Adrenal gland (tissue), 5 donors: ENCODE results near the gene CMPK1.

Experiments used
- POLR2A ChIP-seq, 2 donors: fragments of 450-650 bp; IDR thresholded peaks; one replicate each; pipeline ENCODE4 v1.6.1; 2017; ENCODE audit warnings: antibody characterized with exemption in 2 of 2, mild to moderate bottlenecking in 2 of 2, moderate library complexity in 1 of 2
- TF ChIP-seq, protein P1 (sequence below), 6 experiments: fragments of 450-650 bp in 4 of 6; fragments of 200-600 bp in 2 of 6; sonication (generic) in 1 of 6; IDR thresholded peaks; 1 replicate in 5 of 6; 2 replicates in 1 of 6; pipeline versions ENCODE4 v1.5.1 to v1.8.0; 2016 to 2021; ENCODE audit warnings: antibody characterized with exemption in 6 of 6, mild to moderate bottlenecking in 2 of 6, moderate library complexity in 1 of 6
- donor health status: DM: no; HTN: no; CAD: no.

DNA sequence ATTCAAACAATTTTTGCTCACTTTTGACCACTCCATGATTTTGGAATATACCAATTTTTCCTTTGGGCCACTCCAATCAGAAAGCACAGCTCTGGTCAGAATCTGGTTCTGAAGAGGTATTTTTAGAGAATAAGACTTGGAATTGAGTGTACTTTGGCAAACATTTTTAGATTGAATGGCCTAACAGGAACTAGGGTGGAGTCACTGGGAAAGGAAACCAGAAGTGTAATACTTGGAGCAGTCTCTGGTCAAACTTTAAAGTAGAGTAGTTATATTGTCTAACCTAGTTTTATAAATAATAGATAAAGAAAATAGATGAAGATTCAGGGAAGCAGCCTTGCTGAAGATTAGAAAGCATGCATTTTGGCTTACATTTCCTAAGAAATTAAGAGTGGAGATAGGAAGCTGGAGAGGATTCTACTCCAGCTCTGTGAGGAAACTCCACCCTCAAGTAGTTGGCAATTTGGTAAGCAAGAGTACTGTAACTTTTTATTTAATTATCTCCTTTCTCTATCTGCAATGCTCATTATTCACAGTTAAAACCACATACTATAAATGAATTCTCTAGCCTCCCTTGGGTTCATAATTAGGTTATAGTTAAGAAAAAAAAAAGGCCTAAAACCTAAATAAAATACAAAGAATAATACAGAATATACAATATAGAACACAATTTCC lies 35.4 kb upstream of the CMPK1 start:
- TF ChIP-seq POLR2A (IDR thresholded peaks at IDR 0.05) = no peak
- TF ChIP-seq, protein P1, sequence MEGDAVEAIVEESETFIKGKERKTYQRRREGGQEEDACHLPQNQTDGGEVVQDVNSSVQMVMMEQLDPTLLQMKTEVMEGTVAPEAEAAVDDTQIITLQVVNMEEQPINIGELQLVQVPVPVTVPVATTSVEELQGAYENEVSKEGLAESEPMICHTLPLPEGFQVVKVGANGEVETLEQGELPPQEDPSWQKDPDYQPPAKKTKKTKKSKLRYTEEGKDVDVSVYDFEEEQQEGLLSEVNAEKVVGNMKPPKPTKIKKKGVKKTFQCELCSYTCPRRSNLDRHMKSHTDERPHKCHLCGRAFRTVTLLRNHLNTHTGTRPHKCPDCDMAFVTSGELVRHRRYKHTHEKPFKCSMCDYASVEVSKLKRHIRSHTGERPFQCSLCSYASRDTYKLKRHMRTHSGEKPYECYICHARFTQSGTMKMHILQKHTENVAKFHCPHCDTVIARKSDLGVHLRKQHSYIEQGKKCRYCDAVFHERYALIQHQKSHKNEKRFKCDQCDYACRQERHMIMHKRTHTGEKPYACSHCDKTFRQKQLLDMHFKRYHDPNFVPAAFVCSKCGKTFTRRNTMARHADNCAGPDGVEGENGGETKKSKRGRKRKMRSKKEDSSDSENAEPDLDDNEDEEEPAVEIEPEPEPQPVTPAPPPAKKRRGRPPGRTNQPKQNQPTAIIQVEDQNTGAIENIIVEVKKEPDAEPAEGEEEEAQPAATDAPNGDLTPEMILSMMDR (IDR thresholded peaks at IDR 0.05) = no peak
